Pancreas (tissue), 10 donors: ENCODE measurements around the gene MPV17L2. TPM values are rescaled to one million over a fixed set of nuclear protein-coding genes. Genes with fewer than 3 reads are reported as not detected.

Source experiments
- ATAC-seq, 4 donors: fragments of 200-7000 bp; cut with Tn5 transposase; one replicate each; pipeline versions ENCODE4 v1.8.0 to v1.9.1; 2020; ENCODE audit warnings: mild to moderate bottlenecking in 4 of 4, moderate library complexity in 4 of 4
- DNase-seq, 6 donors: peaks; one replicate each; pipeline ENCODE4 v3.0.0-alpha.2; 2020
- FAIRE-seq: peaks from 2 replicates; lab custom pipeline; 2012; peaks lifted over from hg19 to GRCh38; lab: Jason Lieb, UNC
- H3K27ac ChIP-seq, 4 donors: fragments of 200-600 bp; sonication (generic); 1 replicate in 3 of 4; 2 replicates in 1 of 4; pipeline versions ENCODE4 v1.5.0 to v1.8.0; 2020
- H3K27me3 ChIP-seq, 4 donors: fragments of 200-600 bp; one replicate each; pipeline ENCODE4 v1.8.0; 2021
- H3K36me3 ChIP-seq, 3 donors: fragments of 200-600 bp; sonication (generic) in 1 of 3; one replicate each; pipeline versions ENCODE4 v1.5.0 to v1.8.0; 2020 to 2021
- H3K4me1 ChIP-seq, 3 donors: fragments of 200-600 bp; one replicate each; pipeline ENCODE4 v1.8.0; 2021
- H3K4me3 ChIP-seq, 4 donors: fragments of 200-600 bp; sonication (generic) in 2 of 4; one replicate each; pipeline versions ENCODE4 v1.5.0 to v1.8.0; 2020 to 2021
- H3K9me3 ChIP-seq, 4 donors: fragments of 200-600 bp; one replicate each; pipeline ENCODE4 v1.8.0; 2021
- CTCF ChIP-seq, 4 donors: fragments of 200-600 bp; sonication (generic) in 3 of 4; IDR thresholded peaks; one replicate each; pipeline versions ENCODE4 v1.5.0 to v1.8.0; 2021; ENCODE audit warnings: antibody characterized with exemption in 4 of 4
- WGBS, 2 donors: extraction: QIAGEN DNeasy Blood & Tissue Kit; methylation state at CpG; one replicate each; pipeline ENCODE4 v1.1.7; 2013; 5-methylcytosine and 5-hydroxymethylcytosine counted together
- intact Hi-C, 3 donors: fragments of 100-400 bp; cut with DNase I; formaldehyde crosslinking; loops; one replicate each; pipeline versions ENCODE4 v1.11.1 to v1.14.2; 2022
- polyA plus RNA-seq, 2 donors: library from polyadenylated mRNA; stranded (reverse); fragments of 200-250 nt; gene quantifications; one replicate each; pipeline ENCODE4 v1.2.3, GENCODE V29; 2013
- total RNA-seq, 6 donors: library from RNA; stranded (reverse); fragmentation: NEBNext Ultra II Directional in 4 of 6; extraction: Animal tissue kit (Norgen Biotek cat#: 25700) in 4 of 6; gene quantifications; one replicate each; pipeline versions ENCODE4 v1.2.1 to v1.2.4, GENCODE V29; 2021 to 2023
- donor health status: healthy with polysubstance abuse.
- donor health status: DM: no; HTN: no; CAD: no; lungs with moderate emphysema.
- donor health status: DM: no; HTN: no; CAD: no.
- donor health status: control.
- donor health status: control.
- donor health status: Bipolar disorder and iron deficiency.
- donor health status: DM: yes; HTN: yes; CAD: no.
- donor health status: DM: no; HTN: no; CAD: no.
- donor health status: DM: no; HTN: no; CAD: no.
- donor health status: DM: yes; HTN: yes; CAD: no.

Gene MPV17L2
- total and polyA plus RNA-seq, 8 donors = 2.8 to 10.4 (median 5.0) TPM

- ATAC-seq = no peak
- no peaks in the 10 kb centered on the region for H3K27me3 ChIP-seq
- no peak for FAIRE-seq
- intact Hi-C loops = no loop called here
- TF ChIP-seq CTCF (IDR thresholded peaks at IDR 0.05) = no peak
- no peak overlapping the region for H3K27ac ChIP-seq
- no peaks in the 10 kb centered on the region for H3K36me3 ChIP-seq
- no peaks in the 10 kb centered on the region for H3K9me3 ChIP-seq
- H3K4me1 ChIP-seq = no peaks in the 10 kb centered on the region
- no peak for DNase-seq
- H3K4me3 ChIP-seq = no peak overlapping the region
- WGBS, 2 donors = 67 to 72% methylated on average over 7 of the region's 7 CpGs
These were observed 52.3 kb downstream of the MPV17L2 start for GRCh38 chr19:18245297-18245696.

Other genes with a start within 250 kb of the MPV17L2 start
- under 1 TPM in 1 of 6 donors, not detected in 5; 0.19 TPM for gene KCNN1, start 226.1 kb upstream of the MPV17L2 start, total RNA-seq
- gene KCNN1, start 226.1 kb upstream of the MPV17L2 start, polyA plus RNA-seq = under 1 TPM; 0.08 to 0.33 TPM
- gene ARRDC2, start 185.0 kb upstream of the MPV17L2 start, total RNA-seq = 10 to 100 TPM in 1 of 6 donors, 1 to 10 TPM in 5; 3.8 to 22.0 (median 8.1) TPM
- 10 to 100 TPM; 32.3 to 34.8 TPM for gene ARRDC2, start 185.0 kb upstream of the MPV17L2 start, polyA plus RNA-seq
- gene IL12RB1, start 106.3 kb upstream of the MPV17L2 start, total RNA-seq = 1 to 10 TPM in 1 of 6 donors, under 1 TPM in 5; 0.19 to 1.1 (median 0.53) TPM
- gene IL12RB1, start 106.3 kb upstream of the MPV17L2 start, polyA plus RNA-seq = under 1 TPM; 0.15 to 0.40 TPM
- gene MAST3, start 95.4 kb upstream of the MPV17L2 start, total RNA-seq = 10 to 100 TPM; 19.7 to 27.5 (median 24.2) TPM
- gene MAST3, start 95.4 kb upstream of the MPV17L2 start, polyA plus RNA-seq = 10 to 100 TPM; 13.7 to 24.7 TPM
- 10 to 100 TPM; 11.6 to 21.2 (median 12.2) TPM for gene PIK3R2, start 40.1 kb upstream of the MPV17L2 start, total RNA-seq
- gene PIK3R2, start 40.1 kb upstream of the MPV17L2 start, polyA plus RNA-seq = 1 to 10 TPM; 4.3 to 6.5 TPM
- gene IFI30, start 19.4 kb upstream of the MPV17L2 start, total RNA-seq = 100 to 1,000 TPM in 1 of 6 donors, 10 to 100 TPM in 5; 12.2 to 108 (median 23.2) TPM
- gene IFI30, start 19.4 kb upstream of the MPV17L2 start, polyA plus RNA-seq = 10 to 100 TPM; 21.4 to 22.2 TPM
- 1 to 10 TPM in 5 of 6 donors, under 1 TPM in 1; 0.79 to 2.6 (median 1.6) TPM for gene RAB3A, start 10.8 kb downstream of the MPV17L2 start, total RNA-seq
- 1 to 10 TPM; 2.3 to 4.4 TPM for gene RAB3A, start 10.8 kb downstream of the MPV17L2 start, polyA plus RNA-seq
- under 1 TPM in 5 of 6 donors, not detected in 1; 0.12 to 0.59 (median 0.37) TPM for gene PDE4C, start 33.2 kb downstream of the MPV17L2 start, total RNA-seq
- 1 to 10 TPM in 1 of 2 donors, under 1 TPM in 1; 0.16 to 1.3 TPM for gene PDE4C, start 33.2 kb downstream of the MPV17L2 start, polyA plus RNA-seq
- gene IQCN, start 81.2 kb downstream of the MPV17L2 start, total RNA-seq = 1 to 10 TPM; 1.0 to 5.6 (median 1.6) TPM
- 10 to 100 TPM; 14.7 to 25.3 TPM for gene IQCN, start 81.2 kb downstream of the MPV17L2 start, polyA plus RNA-seq
- gene JUND, start 88.4 kb downstream of the MPV17L2 start, total RNA-seq = 100 to 1,000 TPM in 5 of 6 donors, 10 to 100 TPM in 1; 86.8 to 181 (median 137) TPM
- gene JUND, start 88.4 kb downstream of the MPV17L2 start, polyA plus RNA-seq = 100 to 1,000 TPM; 111 to 128 TPM
- 10 to 100 TPM; 16.5 to 39.0 (median 33.4) TPM for gene LSM4, start 129.9 kb downstream of the MPV17L2 start, total RNA-seq
- 10 to 100 TPM; 65.9 to 67.9 TPM for gene LSM4, start 129.9 kb downstream of the MPV17L2 start, polyA plus RNA-seq
- 10 to 100 TPM; 32.9 to 44.4 (median 37.1) TPM for gene PGPEP1, start 147.4 kb downstream of the MPV17L2 start, total RNA-seq
- 10 to 100 TPM; 10.4 to 20.7 TPM for gene PGPEP1, start 147.4 kb downstream of the MPV17L2 start, polyA plus RNA-seq
- 100 to 1,000 TPM in 2 of 6 donors, 10 to 100 TPM in 4; 33.3 to 277 (median 43.5) TPM for gene GDF15, start 192.9 kb downstream of the MPV17L2 start, total RNA-seq
- gene GDF15, start 192.9 kb downstream of the MPV17L2 start, polyA plus RNA-seq = 10 to 100 TPM; 28.1 to 57.7 TPM
- 1 to 10 TPM in 3 of 6 donors, under 1 TPM in 3; 0.14 to 6.1 (median 1.2) TPM for gene LRRC25, start 204.4 kb downstream of the MPV17L2 start, total RNA-seq
- 1 to 10 TPM in 1 of 2 donors, under 1 TPM in 1; 0.85 to 1.0 TPM for gene LRRC25, start 204.4 kb downstream of the MPV17L2 start, polyA plus RNA-seq
- 10 to 100 TPM; 20.5 to 33.8 (median 23.7) TPM for gene SSBP4, start 226.2 kb downstream of the MPV17L2 start, total RNA-seq
- gene SSBP4, start 226.2 kb downstream of the MPV17L2 start, polyA plus RNA-seq = 100 to 1,000 TPM in 1 of 2 donors, 10 to 100 TPM in 1; 77.5 to 116 TPM
- 10 to 100 TPM; 26.1 to 58.4 (median 44.7) TPM for gene ISYNA1, start 244.9 kb downstream of the MPV17L2 start, total RNA-seq
- gene ISYNA1, start 244.9 kb downstream of the MPV17L2 start, polyA plus RNA-seq = 100 to 1,000 TPM; 187 to 309 TPM